IMR-90 (cell line): Measurements from ENCODE around the gene SLC41A1. TPM values are rescaled to one million over a fixed set of nuclear protein-coding genes. Genes with fewer than 3 reads are reported as not detected.

Source experiments
- ATAC-seq: fragments of 200-7000 bp; cut with Tn5 transposase; 2 replicates; pipeline ENCODE4 v1.9.1; 2020; ENCODE audit warnings: low read depth, mild to moderate bottlenecking, moderate library complexity
- BruUV-seq: library from RNA; stranded (reverse); fragments of 400-500 nt; replicated peaks from 2 replicates; lab custom pipeline; 2021; lab: Mats Ljungman, UMichigan
- CTCF ChIA-PET: fragments of 300-600 bp; formaldehyde crosslinking; extraction: SDS; loops from one replicate; lab custom pipeline; 2021; ENCODE audit warnings: antibody characterized with exemption; lab: Yijun Ruan, JAX
- POLR2A ChIA-PET: fragments of 300-600 bp; sonication (Branson Sonifier 250); formaldehyde crosslinking; loops from one replicate; lab custom pipeline; 2022; ENCODE audit warnings: antibody characterized with exemption; ENCODE audit not compliant: unreplicated experiment; lab: Charles Lee
- DNase-seq: peaks from one replicate; pipeline ENCODE4 v3.0.0; 2013
- H2AFZ ChIP-seq: replicated peaks from 2 replicates; pipeline ENCODE3; 2013; ENCODE audit warnings: low read length, mild to moderate bottlenecking; ENCODE audit not compliant: poor library complexity
- H2AK5ac ChIP-seq: 2 replicates; pipeline ENCODE4 v1.6.1; 2013; ENCODE audit warnings: low read depth, low read length, inconsistent platforms
- H2AK9ac ChIP-seq: replicated peaks from 2 replicates; pipeline ENCODE3; 2013; ENCODE audit warnings: mild to moderate bottlenecking, low read depth, low read length, moderate library complexity; ENCODE audit not compliant: poor library complexity
- H2BK120ac ChIP-seq: 2 replicates; pipeline ENCODE4 v1.6.1; 2013; ENCODE audit warnings: low read depth, low read length, inconsistent platforms
- H2BK15ac ChIP-seq: 3 replicates; pipeline ENCODE4 v1.6.1; 2013; ENCODE audit warnings: low read depth, low read length, inconsistent platforms
- H2BK20ac ChIP-seq: 2 replicates; pipeline ENCODE4 v1.6.1; 2013; ENCODE audit warnings: low read depth, mild to moderate bottlenecking, inconsistent platforms, low read length, moderate library complexity
- H2BK5ac ChIP-seq: 2 replicates; pipeline ENCODE4 v1.6.1; 2013; ENCODE audit warnings: mild to moderate bottlenecking, low read depth, low read length, inconsistent platforms; ENCODE audit not compliant: poor library complexity, severe bottlenecking
- H3K14ac ChIP-seq: replicated peaks from 2 replicates; pipeline ENCODE4 v1.6.1; 2013; ENCODE audit warnings: low read depth, low read length, inconsistent platforms
- H3K18ac ChIP-seq: 2 replicates; pipeline ENCODE4 v1.6.1; 2013; ENCODE audit warnings: low read depth, low read length, control low read depth
- H3K23ac ChIP-seq: 2 replicates; pipeline ENCODE4 v1.6.1; 2013; ENCODE audit warnings: low read depth, low read length, inconsistent platforms
- H3K27ac ChIP-seq: 2 replicates; pipeline ENCODE4 v1.5.1; 2013; ENCODE audit warnings: mild to moderate bottlenecking, control low read depth, low read length; ENCODE audit not compliant: insufficient read depth
- H3K27me3 ChIP-seq: 2 replicates; pipeline ENCODE4 v1.6.1; 2013; ENCODE audit warnings: low read length; ENCODE audit not compliant: control insufficient read depth, insufficient read depth
- H3K36me3 ChIP-seq: 2 replicates; pipeline ENCODE4 v1.6.1; 2013; ENCODE audit warnings: low read length, mixed read lengths; ENCODE audit not compliant: control insufficient read depth, insufficient read depth
- H3K4ac ChIP-seq: 2 replicates; pipeline ENCODE4 v1.6.1; 2013; ENCODE audit warnings: low read depth, low read length, inconsistent platforms
- H3K4me1 ChIP-seq: 2 replicates; pipeline ENCODE4 v1.6.1; 2013; ENCODE audit warnings: low read length, mixed read lengths; ENCODE audit not compliant: control insufficient read depth, insufficient read depth
- H3K4me2 ChIP-seq: 2 replicates; pipeline ENCODE4 v1.6.1; 2013; ENCODE audit warnings: low read depth, mild to moderate bottlenecking, control low read depth, low read length, moderate library complexity
- H3K4me3 ChIP-seq: 2 replicates; pipeline ENCODE4 v1.5.1; 2013; ENCODE audit warnings: low read depth, mild to moderate bottlenecking, control low read depth, low read length, moderate library complexity; ENCODE audit not compliant: insufficient read depth
- H3K56ac ChIP-seq: 2 replicates; pipeline ENCODE4 v1.6.1; 2013; ENCODE audit warnings: low read length, inconsistent platforms; ENCODE audit not compliant: insufficient read depth; ENCODE audit errors: extremely low read depth
- H3K79me1 ChIP-seq, 2 experiments: 2 replicates each; pipeline ENCODE4 v1.6.1; 2013; ENCODE audit warnings: low read length in 2 of 2, inconsistent platforms in 1 of 2, low read depth in 1 of 2
- H3K9ac ChIP-seq: 2 replicates; pipeline ENCODE4 v1.6.1; 2013; ENCODE audit warnings: low read depth, low read length, control low read depth
- H3K9me1 ChIP-seq: 2 replicates; pipeline ENCODE4 v1.6.1; 2013; ENCODE audit warnings: low read length, inconsistent platforms; ENCODE audit not compliant: insufficient read depth
- H3K9me3 ChIP-seq: 2 replicates; pipeline ENCODE4 v1.6.1; 2013; ENCODE audit warnings: low read length; ENCODE audit not compliant: control insufficient read depth, insufficient read depth
- H4K20me1 ChIP-seq: 2 replicates; pipeline ENCODE4 v1.6.1; 2013; ENCODE audit warnings: low read length, inconsistent platforms; ENCODE audit not compliant: insufficient read depth
- H4K5ac ChIP-seq: 2 replicates; pipeline ENCODE4 v1.6.1; 2013; ENCODE audit warnings: mild to moderate bottlenecking, low read depth, low read length, control low read depth
- H4K8ac ChIP-seq, 2 experiments: 2 replicates each; pipeline ENCODE4 v1.6.1; 2013; ENCODE audit warnings: low read depth in 2 of 2, low read length in 2 of 2, control low read depth in 1 of 2, inconsistent platforms in 1 of 2
- H4K91ac ChIP-seq: 2 replicates; pipeline ENCODE4 v1.6.1; 2013; ENCODE audit warnings: low read depth, low read length, inconsistent platforms; ENCODE audit not compliant: insufficient read depth
- CEBPB ChIP-seq: IDR thresholded peaks from 2 replicates; pipeline ENCODE4 v1.6.1; 2012; ENCODE audit warnings: low read depth, low read length, improper control_type of control experiment
- MXI1 ChIP-seq: IDR thresholded peaks from 2 replicates; pipeline ENCODE4 v1.6.1; 2012; ENCODE audit warnings: low read depth, mild to moderate bottlenecking, low read length, moderate library complexity, borderline replicate concordance
- dilution Hi-C: fragments of 300-500 bp; cut with HindIII; formaldehyde crosslinking; loops from one replicate; pipeline ENCODE4 v1.14.3; 2018; ENCODE audit warnings: low sequenced_read_pairs; ENCODE audit not compliant: unreplicated experiment
- in situ Hi-C: fragments of 300-500 bp; cut with MboI; formaldehyde crosslinking; loops from 3 replicates; pipeline ENCODE4 v1.14.3; 2019; ENCODE audit warnings: low sequenced_read_pairs, inconsistent platforms, mixed read lengths
- intact Hi-C: fragments of 100-400 bp; cut with micrococcal nuclease; formaldehyde crosslinking; loops from 2 replicates; pipeline ENCODE4 v1.10.0; 2022
- polyA plus RNA-seq, 3 experiments: library from polyadenylated mRNA; depleted of rRNA; stranded (reverse); fragments of >200 nt; gene quantifications; 2 replicates each; pipeline ENCODE4 v1.2.3, GENCODE V29; 2012; ENCODE audit warnings: low replicate concordance in 1 of 3
- total RNA-seq: library from RNA; depleted of rRNA; stranded (reverse); fragments of >200 nt; gene quantifications from 2 replicates; pipeline ENCODE4 v1.2.3, GENCODE V29; 2012

Gene SLC41A1
- total and polyA plus RNA-seq, 2 of the 4 experiments (the other 2 are of a cell fraction), result 6.3 to 26.3 TPM

DNA sequence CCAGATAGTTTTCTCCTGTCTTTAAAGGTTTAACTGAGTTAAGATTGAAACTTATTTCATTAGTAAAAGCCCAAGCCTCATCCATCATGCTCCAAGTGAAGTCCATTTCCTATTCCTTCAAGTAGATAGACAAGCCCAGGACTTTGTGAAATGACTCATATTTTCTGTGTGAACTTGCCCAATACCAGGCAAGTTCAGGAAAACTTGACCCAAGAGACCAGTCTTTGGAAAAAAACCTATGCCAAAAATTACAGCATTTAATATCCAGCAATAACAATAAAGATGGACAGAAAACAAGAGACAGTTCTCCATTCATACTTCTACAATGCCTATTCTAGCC is 37.3 kb downstream of the SLC41A1 start:
- Histone ChIP-seq H4K5ac (no peak overlapping the region), H2BK5ac (no peak overlapping the region), H4K91ac (no peak overlapping the region), H3K9me3 (no peaks in the 10 kb centered on the region), H4K8ac (peak overlapping the region in 1 of 2 experiments; percentile 61; a peak in 1 of 4 replicates), H2BK15ac (no peak overlapping the region), H3K27me3 (no peaks in the 10 kb centered on the region; the same call in none of the 2 replicates), H3K9me1 (peaks cover 6% of the 10 kb centered on the region), H4K20me1 (no peaks in the 10 kb centered on the region), H3K4me3 (peak overlapping the region; percentile 14; the same call in 1 of the 2 replicates), H2BK120ac (no peak overlapping the region), H3K9ac (no peak overlapping the region), H3K36me3 (no peaks in the 10 kb centered on the region), H3K14ac (0 out of 2 replicates have a peak overlapping the region, but pooled peaks have one; percentile 42), H3K27ac (no peak overlapping the region), H3K79me1 (peaks cover 0 to 4% of the 10 kb centered on the region in 2 experiments; a peak in 1 of 4 replicates), H2BK20ac (no peak overlapping the region), H2AK9ac (no peak overlapping the region), H3K4me1 (no peaks in the 10 kb centered on the region; the same call in none of the 2 replicates), H3K18ac (no peak overlapping the region), H2AFZ (no peak overlapping the region), H2AK5ac (no peak overlapping the region), H3K4ac (no peak overlapping the region), H3K4me2 (peak overlapping the region; percentile 80; the same call in 1 of the 2 replicates), H3K56ac (no peak overlapping the region), H3K23ac (no peak overlapping the region)
- dilution Hi-C loops, result no loop called here
- TF ChIP-seq CEBPB (peak; percentile 62; the same call in 1 of the 2 replicates), MXI1 (no peak)
- peak; percentile 33 for DNase-seq
- BruUV-seq, result no TSS peak
- POLR2A ChIA-PET, result no interaction called here
- no peak; the same call in 1 of the 2 replicates for ATAC-seq
- CTCF ChIA-PET, result interaction anchor here (1.0 kb wide), 1 partner anchor 201 kb away, joined by 3 read pairs; no protein-coding TSS in a partner anchor
- intact Hi-C loops, result loop anchor here (2.0 kb wide), 1 partner anchor 25 kb away; the partner anchor contains the start of gene NUCKS1
- in situ Hi-C loops, result no loop called here
